Large intestine (tissue), 3 donors: Measurements from ENCODE around the gene HPX. TPM values are rescaled to one million over a fixed set of nuclear protein-coding genes. Genes with fewer than 3 reads are reported as not detected.
A peak's percentile ranks its signal among the peaks of the same experiment; 100 is the strongest.

Experiments
- DNase-seq, 2 donors: peaks; one replicate each; pipeline versions ENCODE4 v3.0.0 to v3.0.0-alpha.2; 2013
- H3K27ac ChIP-seq: one replicate; pipeline ENCODE4 v1.5.1; 2013; ENCODE audit warnings: low read length
- H3K27me3 ChIP-seq: 2 replicates; pipeline ENCODE4 v1.6.1; 2013; ENCODE audit warnings: low read length; ENCODE audit not compliant: control insufficient read depth, insufficient read depth
- H3K36me3 ChIP-seq: 2 replicates; pipeline ENCODE4 v1.6.1; 2013; ENCODE audit warnings: low read length; ENCODE audit not compliant: control insufficient read depth, insufficient read depth
- H3K4me1 ChIP-seq: one replicate; pipeline ENCODE4 v1.6.1; 2013; ENCODE audit warnings: low read length; ENCODE audit not compliant: control insufficient read depth, insufficient read depth
- H3K4me3 ChIP-seq: one replicate; pipeline ENCODE4 v1.5.1; 2013; ENCODE audit warnings: low read length
- H3K9me3 ChIP-seq: one replicate; pipeline ENCODE4 v1.6.1; 2013; ENCODE audit warnings: mild to moderate bottlenecking, low read depth, low read length, moderate library complexity; ENCODE audit not compliant: control insufficient read depth
- WGBS: methylation state at CpG from one replicate; pipeline ENCODE4 v1.1.5; 2013; ENCODE audit warnings: low lambda C conversion rate; ENCODE audit not compliant: insufficient coverage; 5-methylcytosine and 5-hydroxymethylcytosine counted together
- polyA plus RNA-seq: library from polyadenylated mRNA; unstranded; fragments of 120-200 nt; gene quantifications from one replicate; pipeline ENCODE4 v1.2.1, GENCODE V29; 2013

HPX gene
- polyA plus RNA-seq, 1 donor, result 3.0 TPM

DNA sequence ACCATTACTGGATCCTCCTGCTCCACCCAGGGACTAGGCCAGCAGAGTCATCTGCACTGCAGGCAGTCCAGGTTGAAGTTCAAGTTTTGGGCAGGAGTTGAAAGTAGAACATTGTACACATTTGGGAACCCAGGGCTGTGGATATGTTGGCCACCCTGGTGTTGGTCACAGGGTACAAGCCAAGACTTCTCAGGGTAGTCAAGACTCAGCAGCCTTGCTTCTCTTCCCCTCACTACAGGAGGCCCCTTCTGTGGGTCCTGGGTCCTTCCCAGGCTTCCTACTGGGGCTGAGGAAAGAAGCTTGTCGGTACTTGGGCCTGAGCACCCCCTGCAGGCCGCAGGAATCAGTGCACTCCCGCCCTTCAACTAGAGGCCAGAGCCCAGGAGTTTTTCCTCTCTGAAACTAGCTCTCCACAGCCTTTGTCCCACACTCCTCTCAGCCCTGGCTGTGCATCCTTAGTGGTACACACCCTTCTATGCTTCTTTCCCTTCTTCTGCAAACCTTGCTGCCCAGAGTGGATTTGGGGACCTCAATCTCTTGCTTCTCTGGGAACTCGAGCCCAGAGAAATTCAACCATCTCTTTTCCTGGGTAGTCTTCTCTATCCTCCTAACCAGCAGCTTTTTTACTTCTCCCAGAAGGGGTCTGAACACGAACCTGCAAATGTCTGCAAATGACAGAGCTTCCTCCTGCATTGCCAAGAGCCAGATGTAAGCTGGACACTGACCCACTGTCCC lies 2.6 kb upstream of the HPX start:
- no peaks in the 10 kb centered on the region for H3K27me3 ChIP-seq
- peaks cover 6% of the 10 kb centered on the region for H3K36me3 ChIP-seq
- no CpG with 5 or more reads among the region's 5 CpGs for WGBS
- H3K9me3 ChIP-seq, result no peaks in the 10 kb centered on the region
- DNase-seq, result peak; percentile 46 to 49
- no peak overlapping the region for H3K27ac ChIP-seq
- peaks cover 28% of the 10 kb centered on the region for H3K4me1 ChIP-seq
- H3K4me3 ChIP-seq, result no peak overlapping the region

DNA sequence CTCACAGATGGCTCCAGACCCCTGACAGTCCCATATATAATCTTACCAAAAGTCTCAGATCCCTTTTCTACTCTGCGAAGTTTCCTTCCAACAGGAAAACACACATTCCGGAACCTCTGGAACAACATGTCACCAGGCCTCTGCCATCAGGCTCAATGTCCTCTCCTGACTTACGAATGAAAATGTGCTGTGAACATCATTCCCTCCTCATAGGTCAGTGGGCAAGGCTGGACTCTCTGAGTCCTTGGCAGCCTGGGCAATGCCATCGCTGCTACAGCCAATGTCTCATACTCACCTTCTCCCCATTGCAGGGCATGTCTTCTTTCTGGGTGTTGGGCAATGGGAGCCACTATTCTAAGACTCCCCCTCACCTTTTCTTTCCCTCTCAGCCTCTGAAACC lies 1.7 kb upstream of the HPX start:
- WGBS, result no CpG with 5 or more reads among the region's 4 CpGs
- H3K9me3 ChIP-seq, result no peaks in the 10 kb centered on the region
- no peak overlapping the region for H3K27ac ChIP-seq
- no peak overlapping the region for H3K4me3 ChIP-seq
- no peak for DNase-seq
- H3K36me3 ChIP-seq, result no peaks in the 10 kb centered on the region
- H3K27me3 ChIP-seq, result no peaks in the 10 kb centered on the region
- H3K4me1 ChIP-seq, result peaks cover 28% of the 10 kb centered on the region

DNA sequence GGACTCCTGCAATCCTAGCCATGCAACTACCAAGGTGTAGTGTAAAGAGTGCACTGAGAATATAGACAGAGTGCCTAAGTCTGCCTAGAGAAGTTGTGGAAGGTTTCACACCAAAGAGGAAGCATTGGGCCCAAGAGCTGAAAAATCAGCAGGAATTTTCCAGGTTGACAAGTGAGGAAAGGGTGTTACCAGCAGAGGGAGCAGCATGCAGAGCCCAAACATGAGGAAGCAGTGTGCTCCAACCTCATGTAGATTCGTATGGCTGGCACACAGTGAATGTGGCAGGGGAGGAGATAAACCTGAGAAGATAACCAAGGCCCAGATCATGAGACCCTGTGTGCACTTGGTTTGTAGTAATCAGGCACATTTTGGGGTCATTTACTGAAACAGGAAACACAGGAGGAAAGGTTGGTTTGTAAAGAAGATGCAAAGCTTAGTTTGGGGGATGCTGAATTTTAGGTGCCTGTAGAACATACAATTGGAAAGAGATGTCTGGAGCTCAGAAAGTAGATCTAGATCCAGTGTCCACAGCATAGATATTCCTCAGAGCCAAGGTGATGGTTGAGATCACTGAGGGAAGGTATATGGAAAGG lies 1.7 kb downstream of the HPX start:
- Histone ChIP-seq H3K4me1 (peaks cover 28% of the 10 kb centered on the region), H3K9me3 (no peaks in the 10 kb centered on the region), H3K27me3 (no peaks in the 10 kb centered on the region), H3K4me3 (no peak overlapping the region), H3K27ac (no peak overlapping the region), H3K36me3 (no peaks in the 10 kb centered on the region)
- peak; percentile 52 to 65 for DNase-seq
- no CpG with 5 or more reads among the region's 1 CpG for WGBS

DNA sequence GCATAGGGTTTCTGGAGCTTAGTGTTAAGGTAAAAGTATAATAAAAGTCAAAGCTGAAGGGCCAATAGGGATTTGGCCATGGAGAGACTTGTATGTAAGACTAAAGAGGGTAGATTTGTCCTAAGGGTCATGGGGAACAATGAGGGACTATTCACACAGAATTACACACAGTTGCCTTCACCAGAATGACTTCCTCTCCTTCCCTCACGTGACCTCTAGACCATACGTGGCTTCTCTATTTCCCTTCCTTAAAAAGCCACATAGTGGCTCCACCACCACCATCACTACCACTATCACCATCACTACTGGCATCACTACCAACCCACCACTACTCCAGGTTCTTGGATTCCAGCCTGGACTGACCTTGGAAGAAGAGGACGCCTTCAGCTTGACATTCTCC lies 2.8 kb downstream of the HPX start:
- Histone ChIP-seq H3K27me3 (no peaks in the 10 kb centered on the region), H3K36me3 (no peaks in the 10 kb centered on the region), H3K9me3 (no peaks in the 10 kb centered on the region), H3K4me1 (peaks cover 24% of the 10 kb centered on the region), H3K4me3 (no peak overlapping the region), H3K27ac (no peak overlapping the region)
- DNase-seq, result no peak
- no CpG with 5 or more reads among the region's 3 CpGs for WGBS

DNA sequence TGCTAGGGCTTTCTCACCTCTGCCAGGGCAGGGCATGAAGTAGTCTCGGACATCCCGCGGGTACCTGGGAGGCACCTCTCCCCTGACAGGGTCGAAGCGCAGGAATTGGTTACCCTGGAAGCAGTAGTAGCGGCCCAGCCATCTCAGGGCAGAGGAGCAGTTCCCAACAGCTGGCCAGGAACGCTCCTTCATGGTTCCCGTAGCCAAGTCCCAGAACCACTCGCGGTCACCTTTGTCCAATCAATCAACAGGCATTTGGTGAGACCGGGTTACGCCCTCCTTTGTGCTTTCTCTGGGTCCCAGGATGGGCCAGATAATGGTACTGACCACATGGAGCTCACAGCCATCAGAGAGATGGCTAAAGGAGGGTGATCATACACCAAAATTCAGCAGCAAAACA lies 3.4 kb downstream of the HPX start:
- no peaks in the 10 kb centered on the region for H3K27me3 ChIP-seq
- no peaks in the 10 kb centered on the region for H3K9me3 ChIP-seq
- DNase-seq, result no peak
- peaks cover 24% of the 10 kb centered on the region for H3K4me1 ChIP-seq
- H3K27ac ChIP-seq, result no peak overlapping the region
- 95% methylated on average over 4 of the region's 12 CpGs for WGBS
- H3K36me3 ChIP-seq, result no peaks in the 10 kb centered on the region
- no peak overlapping the region for H3K4me3 ChIP-seq

DNA sequence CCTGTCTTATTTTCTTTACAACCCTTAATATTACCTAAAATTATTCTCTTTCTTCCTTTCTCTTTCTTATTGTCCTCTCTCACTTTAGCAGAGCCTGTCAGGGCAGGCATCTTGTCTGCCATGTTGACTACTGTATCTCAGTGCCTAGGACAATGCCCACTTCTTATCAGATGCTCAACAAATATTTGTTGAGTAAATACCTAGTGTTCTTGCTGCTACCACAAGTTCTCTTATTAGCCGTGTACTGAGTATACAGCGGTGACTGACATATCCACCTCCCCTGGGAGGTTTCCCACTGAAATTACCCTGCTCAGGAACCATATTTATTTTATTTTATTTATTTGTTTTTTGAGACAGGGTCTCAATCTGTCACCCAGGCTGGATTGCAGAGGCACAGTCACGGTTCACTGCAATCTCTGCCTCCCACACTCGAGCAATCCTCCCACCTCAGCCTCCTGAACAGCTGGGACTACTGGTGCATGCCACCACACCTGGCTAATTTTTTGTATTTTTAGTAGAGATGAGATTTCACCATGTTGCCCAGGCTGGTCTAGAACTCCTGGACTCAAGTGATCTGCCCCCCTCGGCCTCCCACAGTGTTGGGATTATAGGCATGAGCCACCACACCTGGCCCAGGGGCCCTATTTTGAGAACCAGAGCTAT lies 6.7 kb downstream of the HPX start:
- WGBS, result no CpG with 5 or more reads among the region's 5 CpGs
- H3K27ac ChIP-seq, result no peak overlapping the region
- peaks cover 1% of the 10 kb centered on the region for H3K4me1 ChIP-seq
- H3K36me3 ChIP-seq, result no peaks in the 10 kb centered on the region
- H3K27me3 ChIP-seq, result no peaks in the 10 kb centered on the region
- DNase-seq, result no peak
- H3K9me3 ChIP-seq, result no peaks in the 10 kb centered on the region
- no peak overlapping the region for H3K4me3 ChIP-seq

DNA sequence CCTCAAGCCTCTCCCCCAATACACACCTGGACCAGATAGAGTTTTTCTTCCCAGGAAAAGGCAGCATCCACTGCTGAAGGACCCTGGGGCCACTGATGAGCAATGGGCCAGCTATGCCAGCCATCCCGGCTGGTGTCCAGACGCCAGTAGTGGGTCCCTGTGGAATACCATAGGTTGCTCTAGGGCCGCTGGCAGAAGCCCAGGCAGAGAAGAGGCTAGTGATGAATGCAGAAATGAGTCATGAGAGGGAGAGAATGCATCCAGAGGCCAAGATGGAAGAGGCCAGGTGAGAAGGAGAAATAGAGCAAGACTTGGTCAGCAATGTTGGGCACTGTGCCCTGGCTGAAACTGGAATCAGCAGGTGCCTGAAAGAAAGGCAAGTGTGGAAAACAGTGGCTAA lies 8.9 kb downstream of the HPX start:
- H3K4me3 ChIP-seq, result no peak overlapping the region
- no peak overlapping the region for H3K27ac ChIP-seq
- 80% methylated on average over 1 of the region's 3 CpGs for WGBS

DNA sequence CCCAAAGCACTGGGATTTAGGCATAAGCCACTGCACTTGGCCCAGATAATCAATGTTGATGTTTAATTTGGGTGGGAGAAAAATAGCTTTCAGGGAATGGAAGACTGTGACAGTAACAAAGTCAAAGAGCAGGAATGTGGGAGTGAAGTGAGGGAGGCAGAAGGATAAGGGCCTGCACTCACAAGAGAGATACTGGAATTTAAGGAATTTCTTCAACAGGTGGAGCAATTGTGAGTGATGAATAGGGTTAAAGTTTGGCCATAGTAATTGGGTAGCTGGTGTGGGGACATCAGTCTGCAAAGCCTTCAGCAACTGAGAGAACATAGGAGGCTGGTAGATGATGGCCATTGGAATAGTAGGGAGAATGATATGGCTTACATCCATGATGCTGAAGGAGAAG lies 13.3 kb downstream of the HPX start:
- Histone ChIP-seq H3K27ac (no peak overlapping the region), H3K36me3 (no peaks in the 10 kb centered on the region), H3K4me3 (no peak overlapping the region), H3K4me1 (no peaks in the 10 kb centered on the region), H3K9me3 (no peaks in the 10 kb centered on the region), H3K27me3 (peaks cover 9% of the 10 kb centered on the region)
- DNase-seq, result no peak

More for the DNA sequence above, 8.9 kb downstream of the HPX start:
- no peaks in the 10 kb centered on the region for H3K4me1 ChIP-seq
- H3K36me3 ChIP-seq, result no peaks in the 10 kb centered on the region
- H3K27me3 ChIP-seq, result peaks cover 2% of the 10 kb centered on the region
- H3K9me3 ChIP-seq, result no peaks in the 10 kb centered on the region
- no peak for DNase-seq

DNA sequence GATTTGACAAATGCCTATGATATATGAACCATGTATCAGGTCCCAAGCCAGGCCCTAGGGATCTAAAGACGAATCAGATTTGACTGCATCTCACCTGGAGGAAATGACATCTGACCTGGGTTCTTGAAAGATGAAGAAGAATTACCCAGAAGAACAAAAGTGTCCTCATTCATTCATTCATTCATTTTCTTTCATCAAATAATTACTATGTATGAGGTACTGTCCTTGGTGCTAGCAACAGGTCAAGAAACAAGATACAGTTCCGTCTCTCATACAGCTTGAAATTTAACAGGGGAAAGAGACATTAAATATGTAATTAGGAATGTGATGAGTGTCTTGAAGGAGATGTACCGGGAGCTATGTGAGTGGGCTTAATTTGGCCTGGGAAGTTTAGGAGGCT lies 20.1 kb downstream of the HPX start:
- no peaks in the 10 kb centered on the region for H3K36me3 ChIP-seq
- no peaks in the 10 kb centered on the region for H3K9me3 ChIP-seq
- no peak overlapping the region for H3K27ac ChIP-seq
- H3K27me3 ChIP-seq, result peaks cover 6% of the 10 kb centered on the region
- peaks cover 10% of the 10 kb centered on the region for H3K4me1 ChIP-seq
- DNase-seq, result no peak
- no peak overlapping the region for H3K4me3 ChIP-seq
- 83% methylated on average over 1 of the region's 3 CpGs for WGBS

DNA sequence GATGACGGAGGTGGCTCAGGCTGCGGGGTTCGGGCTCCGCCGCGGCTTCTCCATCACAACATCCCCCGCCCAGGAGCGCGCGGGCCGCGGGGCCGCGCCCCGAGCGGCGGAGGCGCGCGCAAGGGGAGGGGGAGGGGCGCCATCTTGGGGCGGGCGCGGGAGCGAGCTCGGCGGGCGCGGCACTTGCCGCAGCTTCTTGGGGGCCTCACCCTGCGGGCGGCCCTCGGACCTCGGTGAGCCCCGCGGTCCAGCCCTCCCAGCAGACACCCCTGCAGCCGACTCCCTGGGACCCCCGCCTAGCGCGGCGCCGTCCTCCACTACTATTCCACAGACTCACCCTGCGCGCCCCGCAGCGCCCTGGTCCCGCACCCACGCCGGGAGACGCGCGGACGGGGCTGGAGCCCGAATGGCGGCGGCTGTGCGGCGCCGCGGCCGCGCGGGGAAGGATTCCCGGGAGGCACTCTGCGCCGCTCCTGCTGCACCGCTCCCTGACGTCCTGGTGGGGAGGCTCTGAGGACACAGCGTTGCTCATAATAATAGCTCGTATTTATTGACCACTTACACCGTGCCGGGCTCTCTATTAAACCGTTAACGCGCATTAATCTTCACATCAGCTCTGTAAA lies 21.7 kb downstream of the HPX start, which contains the start of gene APBB1:
Gene APBB1, minus strand, starts transcription at position 86 of the 623 bp plus-strand sequence. CDS start 7,747 bp downstream, outside the sequence.
- no peaks in the 10 kb centered on the region for H3K36me3 ChIP-seq
- H3K27me3 ChIP-seq, result peaks cover 3% of the 10 kb centered on the region
- no peaks in the 10 kb centered on the region for H3K9me3 ChIP-seq
- H3K4me1 ChIP-seq, result peaks cover 10% of the 10 kb centered on the region
- H3K4me3 ChIP-seq, result peak within 1 kb of the TSS; percentile 61
- peak within 1 kb of the TSS; percentile 55 for H3K27ac ChIP-seq
- DNase-seq, result peak; percentile 48 to 83
- no CpG with 5 or more reads among the region's 75 CpGs for WGBS
